Measurements from ENCODE around the gene ASRGL1. TPM values are rescaled to one million over a fixed set of nuclear protein-coding genes. Genes with fewer than 3 reads are reported as not detected.

ASRGL1 gene
- total and polyA plus RNA-seq, 2 of the 13 experiments (the other 11 are each of a cell fraction or from before 2014, with no cell fraction given), result 50.8 to 97.5 TPM

DNA sequence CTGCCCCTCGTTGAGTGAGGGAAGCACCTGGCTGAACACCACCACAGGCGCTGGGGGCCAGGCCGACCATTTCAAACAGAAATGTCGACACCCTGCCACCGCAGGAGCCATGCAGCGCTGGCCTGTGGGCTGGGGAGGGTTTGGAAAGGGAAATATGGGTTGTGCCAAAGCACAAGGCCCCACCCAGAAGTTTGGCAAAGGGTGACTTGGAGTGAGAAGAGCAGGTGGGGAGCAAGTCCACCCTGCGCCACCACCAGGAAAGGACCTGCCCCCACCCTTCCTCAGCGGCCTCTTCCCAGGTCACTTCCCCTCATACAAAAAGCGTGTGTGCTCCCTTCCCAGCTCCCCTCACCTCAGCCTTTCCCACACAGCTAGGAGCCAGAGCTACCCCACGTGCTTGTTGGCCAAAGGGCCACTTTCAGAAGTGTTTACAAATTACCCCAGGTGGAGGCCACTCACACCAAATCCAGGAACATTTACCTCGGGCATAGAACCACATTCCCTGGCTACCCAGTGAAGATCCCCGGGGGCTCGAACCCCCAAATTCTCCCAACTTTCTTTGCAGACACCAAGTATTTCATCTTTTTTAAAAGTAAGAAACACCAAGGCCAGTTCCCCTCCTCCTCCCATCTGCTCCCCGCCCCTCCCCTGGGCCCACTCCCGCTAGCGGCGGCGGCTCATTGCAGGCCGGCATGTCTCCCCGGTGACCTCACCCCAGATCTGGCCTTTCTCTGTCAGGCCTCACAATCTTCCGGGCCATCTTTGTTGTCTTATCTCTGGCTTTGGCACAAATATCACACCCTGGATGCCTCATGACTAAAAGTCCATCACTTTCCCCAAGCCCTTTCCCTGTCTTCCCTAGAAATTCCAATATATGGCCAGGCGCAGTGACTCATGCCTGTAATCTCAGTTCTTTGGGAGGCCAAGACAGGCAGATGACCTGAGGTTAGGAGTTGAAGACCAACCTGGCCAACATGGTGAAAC, 61.1 kb downstream of the ASRGL1 start (continued):
- TF ChIP-seq ZBED4 (CRISPR knock-in tag; IDR thresholded peaks at IDR 0.05; ENCODE audit: borderline replicate concordance) (no peak), THAP11 (CRISPR knock-in tag; IDR thresholded peaks at IDR 0.05) (0 out of 2 replicates have a peak, but pooled peaks have one; percentile 14), MTF1 (CRISPR knock-in tag; IDR thresholded peaks at IDR 0.05) (no peak), HDAC6 (IDR thresholded peaks at IDR 0.05; ENCODE audit: low read depth, low read length) (no peak), ZNF121 (CRISPR knock-in tag; IDR thresholded peaks at IDR 0.05) (peak; percentile 59; the same call in 1 of the 2 replicates), ATF1 (CRISPR knock-in tag; IDR thresholded peaks at IDR 0.05) (no peak), SRSF9 (IDR thresholded peaks at IDR 0.05; ENCODE audit: borderline replicate concordance, insufficient read depth, low read depth, low read length, poor library complexity, severe bottlenecking) (no peak), ZNF280D (CRISPR knock-in tag; IDR thresholded peaks at IDR 0.05) (no peak), ETV5 (CRISPR knock-in tag; IDR thresholded peaks at IDR 0.05; ENCODE audit: borderline replicate concordance) (peak; percentile 7; the same call in 1 of the 2 replicates), GFI1 (CRISPR knock-in tag; IDR thresholded peaks at IDR 0.05; ENCODE audit: borderline replicate concordance) (0 out of 2 replicates have a peak, but pooled peaks have one; percentile 34), KAT8 (CRISPR knock-in tag; IDR thresholded peaks at IDR 0.05) (no peak), ZNF224 (CRISPR knock-in tag; IDR thresholded peaks at IDR 0.05) (no peak), FOXP1 (IDR thresholded peaks at IDR 0.05) (no peak), FOXP1 (CRISPR knock-in tag; IDR thresholded peaks at IDR 0.05) (no peak), MAX (IDR thresholded peaks at IDR 0.05) (peak; percentile 73; the same call in 1 of the 2 replicates)
- TF ChIP-seq, protein P1, sequence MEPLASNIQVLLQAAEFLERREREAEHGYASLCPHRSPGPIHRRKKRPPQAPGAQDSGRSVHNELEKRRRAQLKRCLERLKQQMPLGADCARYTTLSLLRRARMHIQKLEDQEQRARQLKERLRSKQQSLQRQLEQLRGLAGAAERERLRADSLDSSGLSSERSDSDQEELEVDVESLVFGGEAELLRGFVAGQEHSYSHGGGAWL (CRISPR knock-in tag; IDR thresholded peaks at IDR 0.05), result 0 out of 2 replicates have a peak, but pooled peaks have one; percentile 20
- TF ChIP-seq, protein P2, sequence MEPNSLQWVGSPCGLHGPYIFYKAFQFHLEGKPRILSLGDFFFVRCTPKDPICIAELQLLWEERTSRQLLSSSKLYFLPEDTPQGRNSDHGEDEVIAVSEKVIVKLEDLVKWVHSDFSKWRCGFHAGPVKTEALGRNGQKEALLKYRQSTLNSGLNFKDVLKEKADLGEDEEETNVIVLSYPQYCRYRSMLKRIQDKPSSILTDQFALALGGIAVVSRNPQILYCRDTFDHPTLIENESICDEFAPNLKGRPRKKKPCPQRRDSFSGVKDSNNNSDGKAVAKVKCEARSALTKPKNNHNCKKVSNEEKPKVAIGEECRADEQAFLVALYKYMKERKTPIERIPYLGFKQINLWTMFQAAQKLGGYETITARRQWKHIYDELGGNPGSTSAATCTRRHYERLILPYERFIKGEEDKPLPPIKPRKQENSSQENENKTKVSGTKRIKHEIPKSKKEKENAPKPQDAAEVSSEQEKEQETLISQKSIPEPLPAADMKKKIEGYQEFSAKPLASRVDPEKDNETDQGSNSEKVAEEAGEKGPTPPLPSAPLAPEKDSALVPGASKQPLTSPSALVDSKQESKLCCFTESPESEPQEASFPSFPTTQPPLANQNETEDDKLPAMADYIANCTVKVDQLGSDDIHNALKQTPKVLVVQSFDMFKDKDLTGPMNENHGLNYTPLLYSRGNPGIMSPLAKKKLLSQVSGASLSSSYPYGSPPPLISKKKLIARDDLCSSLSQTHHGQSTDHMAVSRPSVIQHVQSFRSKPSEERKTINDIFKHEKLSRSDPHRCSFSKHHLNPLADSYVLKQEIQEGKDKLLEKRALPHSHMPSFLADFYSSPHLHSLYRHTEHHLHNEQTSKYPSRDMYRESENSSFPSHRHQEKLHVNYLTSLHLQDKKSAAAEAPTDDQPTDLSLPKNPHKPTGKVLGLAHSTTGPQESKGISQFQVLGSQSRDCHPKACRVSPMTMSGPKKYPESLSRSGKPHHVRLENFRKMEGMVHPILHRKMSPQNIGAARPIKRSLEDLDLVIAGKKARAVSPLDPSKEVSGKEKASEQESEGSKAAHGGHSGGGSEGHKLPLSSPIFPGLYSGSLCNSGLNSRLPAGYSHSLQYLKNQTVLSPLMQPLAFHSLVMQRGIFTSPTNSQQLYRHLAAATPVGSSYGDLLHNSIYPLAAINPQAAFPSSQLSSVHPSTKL (CRISPR knock-in tag; IDR thresholded peaks at IDR 0.05), result peak; percentile 45; the same call in 1 of the 2 replicates

All from HepG2 (cell line).